LNCAP (cell line): ENCODE measurements around the gene SH3RF3.

ENCODE experiments used
- CTCF ChIP-seq: fragments of 450-650 bp; IDR thresholded peaks from 2 replicates; pipeline ENCODE4 v1.5.1; 2017; ENCODE audit warnings: mild to moderate bottlenecking

SH3RF3 gene

GRCh38 chr2:109173311-109174171 lies 44.5 kb downstream of the SH3RF3 start:
- no peak for TF ChIP-seq CTCF

GRCh38 chr2:109174214-109174613 lies 45.2 kb downstream of the SH3RF3 start:
- no peak for TF ChIP-seq CTCF

- no peak for TF ChIP-seq CTCF
These were observed 45.8 kb downstream of the SH3RF3 start for GRCh38 chr2:109174626-109175349.

- TF ChIP-seq CTCF = no peak
These were observed 46.3 kb downstream of the SH3RF3 start for GRCh38 chr2:109175350-109175678.

- no peak for TF ChIP-seq CTCF
These were observed 47.9 kb downstream of the SH3RF3 start for GRCh38 chr2:109176928-109177327.

- no peak for TF ChIP-seq CTCF
These were observed 48.6 kb downstream of the SH3RF3 start for GRCh38 chr2:109177635-109178034.

- no peak for TF ChIP-seq CTCF
These were observed 50.0 kb downstream of the SH3RF3 start for GRCh38 chr2:109178968-109179367.
